ENCODE data around the gene ZSCAN25.
"Not testable (repeated sequence)": the region's sequence is repeated elsewhere in the genome, so short reads cannot be mapped to it uniquely, and the experiment has no call there.

ZSCAN25 gene

GRCh38 chr7:99645590-99645989 is 28.8 kb downstream of the ZSCAN25 start:
- DNase-seq (ENCODE audit: low read depth in 2 of 2) = no peak

GRCh38 chr7:99648843-99649242 is 32.1 kb downstream of the ZSCAN25 start:
- no peak for DNase-seq (ENCODE audit: low read depth in 2 of 2)

- no peak for DNase-seq (ENCODE audit: low read depth in 2 of 2)
These were observed 34.5 kb downstream of the ZSCAN25 start for GRCh38 chr7:99651290-99651689.

DNA sequence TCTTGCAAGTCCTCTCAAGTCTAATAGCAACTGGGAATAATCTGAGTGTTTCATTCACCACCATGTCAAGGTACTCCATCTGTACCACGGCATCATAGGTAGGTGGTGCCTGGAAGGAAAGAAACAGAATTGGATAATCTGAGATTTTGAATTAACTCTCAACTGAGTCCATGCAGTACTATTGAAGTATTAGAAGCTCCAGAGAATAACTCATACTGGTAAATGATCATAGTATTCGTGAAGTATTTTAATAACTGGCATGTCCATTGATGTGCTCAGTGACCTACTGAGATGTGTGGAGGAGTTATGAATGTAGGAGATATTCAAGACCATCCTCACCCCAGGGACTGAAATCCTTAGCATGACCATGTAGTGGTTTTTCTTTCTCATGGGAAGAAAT is 35.9 kb downstream of the ZSCAN25 start:
- no peak for DNase-seq (ENCODE audit: low read depth in 2 of 2)

- not testable (repeated sequence) for DNase-seq (ENCODE audit: low read depth in 2 of 2)
These were observed 36.5 kb downstream of the ZSCAN25 start for GRCh38 chr7:99653269-99653668.

GRCh38 chr7:99653754-99654153 is 37.0 kb downstream of the ZSCAN25 start:
- no peak for DNase-seq (ENCODE audit: low read depth in 2 of 2)

- not testable (repeated sequence) for DNase-seq (ENCODE audit: low read depth in 2 of 2)
These were observed 37.9 kb downstream of the ZSCAN25 start for GRCh38 chr7:99654626-99655025.

DNA sequence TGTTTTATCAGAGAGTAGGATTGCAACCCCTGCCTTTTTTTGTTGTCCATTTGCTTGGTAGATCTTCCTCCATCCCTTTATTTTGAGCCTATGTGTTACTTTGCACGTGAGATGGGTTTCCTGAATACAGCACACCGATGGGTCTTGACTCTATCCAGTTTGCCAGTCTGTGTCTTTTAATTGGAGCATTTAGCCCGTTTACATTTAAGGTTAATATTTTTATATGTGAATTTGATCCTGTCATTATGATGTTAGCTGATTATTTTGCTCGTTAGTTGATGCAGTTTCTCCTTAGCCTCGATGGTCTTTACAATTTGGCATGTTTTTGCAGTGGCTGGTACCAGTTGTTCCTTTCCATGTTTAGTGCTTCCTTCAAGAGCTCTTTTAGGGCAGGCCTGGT is 41.1 kb downstream of the ZSCAN25 start:
- not testable (repeated sequence) for DNase-seq (ENCODE audit: low read depth in 2 of 2)

DNA sequence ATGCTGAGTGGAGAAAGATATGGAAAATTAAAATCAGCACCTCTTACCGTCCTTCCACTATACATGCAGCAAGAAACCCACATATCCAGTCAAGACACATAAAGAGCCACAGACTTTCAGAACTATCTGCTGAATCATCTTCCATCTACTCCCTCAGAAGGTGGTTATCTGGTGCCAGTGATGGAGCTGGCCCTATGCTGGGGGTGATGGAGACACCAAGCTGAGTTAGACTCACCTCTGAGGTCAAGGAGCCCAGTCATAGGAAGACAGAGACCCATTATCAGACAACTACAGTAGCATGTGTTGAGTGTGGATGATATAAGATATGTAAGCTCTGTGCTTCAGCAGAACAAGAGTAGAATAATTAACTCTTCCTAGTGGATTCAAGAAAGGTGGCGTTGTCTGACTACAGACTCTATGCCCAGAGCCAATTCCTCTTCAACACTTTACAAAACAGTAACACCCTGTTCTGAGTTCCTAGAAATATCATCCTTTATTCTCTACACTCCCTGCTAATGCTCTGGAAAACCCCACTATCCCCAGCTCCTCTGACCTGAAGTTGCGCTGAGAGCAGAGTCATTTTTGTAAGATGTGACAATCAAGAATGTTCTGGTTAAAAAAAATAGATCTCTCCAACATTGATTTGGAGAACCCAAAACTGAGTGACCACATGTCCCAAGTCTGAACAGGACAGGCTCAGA is 48.7 kb downstream of the ZSCAN25 start:
- no peak for DNase-seq (ENCODE audit: low read depth in 2 of 2)

DNA sequence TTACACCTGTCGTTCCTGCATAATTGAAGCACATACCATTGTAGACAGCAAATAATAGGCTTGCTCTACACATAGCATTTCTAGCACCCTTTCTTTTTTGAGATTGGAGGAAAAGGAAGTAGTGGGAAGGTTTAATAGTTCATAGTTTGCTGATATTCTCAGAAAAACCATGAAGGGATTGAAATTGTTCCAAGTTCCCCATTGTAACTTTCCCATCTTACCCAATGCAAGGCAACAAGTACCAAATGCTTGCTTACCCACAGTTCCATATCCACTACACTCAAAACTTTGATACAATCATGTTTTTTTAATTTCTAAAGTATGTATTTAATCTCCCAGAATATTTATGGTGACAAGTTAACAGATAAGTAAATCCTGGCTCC is 49.3 kb downstream of the ZSCAN25 start:
- DNase-seq (ENCODE audit: low read depth in 2 of 2) = no peak

DNA sequence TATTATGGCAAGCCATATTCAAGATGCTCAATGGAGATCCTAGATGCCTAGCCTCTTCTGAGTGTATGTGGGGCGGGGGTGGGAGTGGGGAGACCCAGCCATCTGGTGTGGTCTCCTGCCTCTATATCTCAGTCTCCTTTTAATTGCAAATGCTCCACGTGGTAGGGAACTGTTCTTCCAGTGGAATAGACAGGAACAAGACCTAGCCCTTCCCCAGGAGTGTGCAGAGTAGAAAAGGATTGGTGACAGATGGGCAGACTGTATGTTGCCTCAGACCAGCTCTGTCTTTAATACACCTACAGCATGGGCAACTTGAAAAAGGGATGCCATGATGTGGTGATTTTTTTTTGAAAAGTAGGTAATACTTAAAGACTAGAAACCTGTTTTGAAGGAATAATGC is 50.4 kb downstream of the ZSCAN25 start:
- DNase-seq (ENCODE audit: low read depth in 2 of 2) = no peak

- no peak for DNase-seq (ENCODE audit: low read depth in 2 of 2)
These were observed 51.8 kb downstream of the ZSCAN25 start for GRCh38 chr7:99668541-99668940.

DNA sequence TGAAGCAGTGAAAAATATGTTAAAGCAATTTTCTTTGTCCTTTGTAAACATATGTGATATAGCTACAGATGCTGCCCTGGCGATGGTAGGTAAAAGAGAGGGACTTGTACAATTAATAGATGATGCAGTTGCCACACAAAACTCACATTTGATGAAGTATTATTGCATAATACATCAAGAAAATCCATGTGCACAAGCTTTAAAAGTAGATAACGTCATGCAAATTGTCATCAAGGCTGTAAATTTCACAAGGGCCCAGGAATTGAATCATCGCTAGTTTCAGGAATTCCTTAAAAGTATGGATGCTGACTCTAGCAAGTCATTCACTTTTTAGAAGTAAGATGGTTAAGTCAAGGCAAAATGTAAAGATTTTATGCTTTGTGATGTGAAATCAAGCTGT is 53.0 kb downstream of the ZSCAN25 start:
- no peak for DNase-seq (ENCODE audit: low read depth in 2 of 2)

GRCh38 chr7:99672573-99672972 is 55.8 kb downstream of the ZSCAN25 start:
- no peak for DNase-seq (ENCODE audit: low read depth in 2 of 2)

GRCh38 chr7:99674995-99675742 is 58.4 kb downstream of the ZSCAN25 start:
- DNase-seq (ENCODE audit: low read depth in 2 of 2) = no peak

- DNase-seq (ENCODE audit: low read depth in 2 of 2) = no peak
These were observed 60.4 kb downstream of the ZSCAN25 start for GRCh38 chr7:99677013-99677647.

GRCh38 chr7:99677648-99678045 is 60.9 kb downstream of the ZSCAN25 start:
- DNase-seq (ENCODE audit: low read depth in 2 of 2) = no peak

GRCh38 chr7:99679032-99679399 is 62.3 kb downstream of the ZSCAN25 start:
- no peak for DNase-seq (ENCODE audit: low read depth in 2 of 2)

- no peak for DNase-seq (ENCODE audit: low read depth in 2 of 2)
These were observed 62.9 kb downstream of the ZSCAN25 start, which contains the start of gene CYP3A5 for GRCh38 chr7:99679400-99680191. TSS of gene CYP3A5 (minus strand) at chr7:99679996. CDS start at chr7:99679896, 100 bp downstream.

Data from activated CD8-positive, alpha-beta memory T cell treated with anti-CD3 and anti-CD28 coated beads for 4 hours (primary cell).